Activated CD4-positive, alpha-beta T cell treated with anti-CD3 and anti-CD28 coated beads, Interleukin-2, amount 50 U/mL, for 4 hours (primary cell): Measurements from ENCODE around the gene CEACAM19.
"Not testable (repeated sequence)": the region's sequence is repeated elsewhere in the genome, so short reads cannot be mapped to it uniquely, and the experiment has no call there.

Source experiments
- DNase-seq, 2 experiments: peaks; one replicate each; pipeline ENCODE4 v3.0.0-alpha.2; 2020

The CEACAM19 gene

GRCh38 chr19:44646049-44646416 lies 25.2 kb upstream of the CEACAM19 start:
- DNase-seq: no peak

- DNase-seq: no peak
These were observed 24.1 kb upstream of the CEACAM19 start for GRCh38 chr19:44647144-44647543.

GRCh38 chr19:44648631-44649251 lies 22.5 kb upstream of the CEACAM19 start:
- DNase-seq: no peak

GRCh38 chr19:44649578-44650145 lies 21.6 kb upstream of the CEACAM19 start:
- DNase-seq: no peak

GRCh38 chr19:44653343-44653742 lies 17.9 kb upstream of the CEACAM19 start:
- DNase-seq: no peak

- peak; percentile 57 to 59 for DNase-seq
These were observed 17.1 kb upstream of the CEACAM19 start for GRCh38 chr19:44653977-44654774.

GRCh38 chr19:44657211-44657921 lies 13.9 kb upstream of the CEACAM19 start:
- peak; percentile 63 to 68 for DNase-seq

GRCh38 chr19:44658069-44658733 lies 13.1 kb upstream of the CEACAM19 start:
- no peak for DNase-seq

- no peak for DNase-seq
These were observed 11.2 kb upstream of the CEACAM19 start for GRCh38 chr19:44660081-44660480.

GRCh38 chr19:44661205-44661604 lies 10.1 kb upstream of the CEACAM19 start:
- no peak for DNase-seq

GRCh38 chr19:44661904-44662303 lies 9.4 kb upstream of the CEACAM19 start:
- no peak for DNase-seq

- no peak for DNase-seq
These were observed 8.4 kb upstream of the CEACAM19 start for GRCh38 chr19:44662691-44663385.

GRCh38 chr19:44663996-44664395 lies 7.3 kb upstream of the CEACAM19 start:
- no peak for DNase-seq

- no peak for DNase-seq
These were observed 6.3 kb upstream of the CEACAM19 start for GRCh38 chr19:44664976-44665375.

GRCh38 chr19:44666852-44667556 lies 4.3 kb upstream of the CEACAM19 start:
- no peak for DNase-seq

- DNase-seq: no peak
These were observed 2.1 kb upstream of the CEACAM19 start for GRCh38 chr19:44668985-44669764.

- DNase-seq: not testable (repeated sequence)
These were observed 1.3 kb upstream of the CEACAM19 start for GRCh38 chr19:44670027-44670426.

GRCh38 chr19:44672226-44672625 lies 944 bp downstream of the CEACAM19 start:
- no peak for DNase-seq

GRCh38 chr19:44673510-44673909 lies 2.2 kb downstream of the CEACAM19 start:
- no peak for DNase-seq

GRCh38 chr19:44675521-44675920 lies 4.2 kb downstream of the CEACAM19 start:
- DNase-seq: no peak
